ENCODE results near the gene ZNF831. TPM values are rescaled to one million over a fixed set of nuclear protein-coding genes. Genes with fewer than 3 reads are reported as not detected.

Gene ZNF831
- total and polyA plus RNA-seq, 10 of the 15 experiments (the other 5 are each of a cell fraction or from before 2014, with no cell fraction given): 0.01 to 0.97 (median 0.23) TPM

DNA sequence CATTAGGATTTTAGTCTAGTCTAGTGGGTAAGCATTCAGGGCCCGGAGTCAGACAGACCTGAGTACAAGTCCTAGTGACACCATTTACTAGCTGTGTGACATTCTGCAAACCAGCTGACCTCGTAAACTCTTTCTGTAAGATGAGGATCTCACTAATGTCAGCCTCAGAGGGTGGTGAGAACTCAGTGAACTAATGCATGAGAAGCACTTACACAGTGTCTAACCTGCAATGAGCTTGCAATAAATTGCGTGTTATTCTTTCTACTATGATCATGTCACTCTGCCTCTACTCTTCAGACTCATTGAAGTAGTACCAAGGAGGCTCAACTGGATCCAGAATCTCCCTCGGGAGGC is 41.1 kb upstream of the ZNF831 start (continued):
- no peak for TF ChIP-seq SREBF1 (IDR thresholded peaks at IDR 0.05; ENCODE audit: low read length)
- no peak for TF ChIP-seq ZNF24 (IDR thresholded peaks at IDR 0.05)
- TF ChIP-seq SMAD5 (IDR thresholded peaks at IDR 0.05; ENCODE audit: low read depth): no peak
- TF ChIP-seq HDGF (IDR thresholded peaks at IDR 0.05): no peak
- no peak for TF ChIP-seq FOXM1 (IDR thresholded peaks at IDR 0.05; ENCODE audit: low read depth, low read length)

- no peak overlapping the region for H3K9ac ChIP-seq (ENCODE audit: control insufficient read depth, insufficient read depth, low read length)
- in situ Hi-C loops (cut with MboI): no loop called here
- no peaks in the 10 kb centered on the region for H3K79me2 ChIP-seq (ENCODE audit: control insufficient read depth, insufficient read depth, low read length)
- H3K36me3 ChIP-seq (ENCODE audit: control insufficient read depth in 2 of 2, insufficient read depth in 2 of 2, low read length in 1 of 2): no peaks in the 10 kb centered on the region
- no TSS peak for BruUV-seq (replicated peaks)
- peaks cover 14% of the 10 kb centered on the region for H3K4me1 ChIP-seq (ENCODE audit: control insufficient read depth, insufficient read depth, low read length)
- intact Hi-C loops (cut with micrococcal nuclease; ENCODE audit: unreplicated experiment): no loop called here
- H3K27ac ChIP-seq (ENCODE audit: control insufficient read depth, insufficient read depth): no peak overlapping the region
- H4K20me1 ChIP-seq (ENCODE audit: control insufficient read depth, insufficient read depth): no peaks in the 10 kb centered on the region
- peaks cover 4% of the 10 kb centered on the region; the same call in 2 of the 3 replicates for H3K9me3 ChIP-seq (replicated peaks; ENCODE audit: control insufficient read depth, insufficient read depth, low read length)
- no peak for TF ChIP-seq SUZ12 (IDR thresholded peaks at IDR 0.05; ENCODE audit: unreplicated experiment)
- no peak for TF ChIP-seq ZNF217 (IDR thresholded peaks at IDR 0.05)
- no peak for TF ChIP-seq USF2 (IDR thresholded peaks at IDR 0.05; ENCODE audit: borderline replicate concordance, low read depth, low read length)
- no peak for TF ChIP-seq BCL11A (IDR thresholded peaks at IDR 0.05; ENCODE audit: low read depth, low read length)
- no peak for TF ChIP-seq MEF2A (IDR thresholded peaks at IDR 0.05; ENCODE audit: insufficient read depth, low read depth, low read length)
- TF ChIP-seq, protein P1, sequence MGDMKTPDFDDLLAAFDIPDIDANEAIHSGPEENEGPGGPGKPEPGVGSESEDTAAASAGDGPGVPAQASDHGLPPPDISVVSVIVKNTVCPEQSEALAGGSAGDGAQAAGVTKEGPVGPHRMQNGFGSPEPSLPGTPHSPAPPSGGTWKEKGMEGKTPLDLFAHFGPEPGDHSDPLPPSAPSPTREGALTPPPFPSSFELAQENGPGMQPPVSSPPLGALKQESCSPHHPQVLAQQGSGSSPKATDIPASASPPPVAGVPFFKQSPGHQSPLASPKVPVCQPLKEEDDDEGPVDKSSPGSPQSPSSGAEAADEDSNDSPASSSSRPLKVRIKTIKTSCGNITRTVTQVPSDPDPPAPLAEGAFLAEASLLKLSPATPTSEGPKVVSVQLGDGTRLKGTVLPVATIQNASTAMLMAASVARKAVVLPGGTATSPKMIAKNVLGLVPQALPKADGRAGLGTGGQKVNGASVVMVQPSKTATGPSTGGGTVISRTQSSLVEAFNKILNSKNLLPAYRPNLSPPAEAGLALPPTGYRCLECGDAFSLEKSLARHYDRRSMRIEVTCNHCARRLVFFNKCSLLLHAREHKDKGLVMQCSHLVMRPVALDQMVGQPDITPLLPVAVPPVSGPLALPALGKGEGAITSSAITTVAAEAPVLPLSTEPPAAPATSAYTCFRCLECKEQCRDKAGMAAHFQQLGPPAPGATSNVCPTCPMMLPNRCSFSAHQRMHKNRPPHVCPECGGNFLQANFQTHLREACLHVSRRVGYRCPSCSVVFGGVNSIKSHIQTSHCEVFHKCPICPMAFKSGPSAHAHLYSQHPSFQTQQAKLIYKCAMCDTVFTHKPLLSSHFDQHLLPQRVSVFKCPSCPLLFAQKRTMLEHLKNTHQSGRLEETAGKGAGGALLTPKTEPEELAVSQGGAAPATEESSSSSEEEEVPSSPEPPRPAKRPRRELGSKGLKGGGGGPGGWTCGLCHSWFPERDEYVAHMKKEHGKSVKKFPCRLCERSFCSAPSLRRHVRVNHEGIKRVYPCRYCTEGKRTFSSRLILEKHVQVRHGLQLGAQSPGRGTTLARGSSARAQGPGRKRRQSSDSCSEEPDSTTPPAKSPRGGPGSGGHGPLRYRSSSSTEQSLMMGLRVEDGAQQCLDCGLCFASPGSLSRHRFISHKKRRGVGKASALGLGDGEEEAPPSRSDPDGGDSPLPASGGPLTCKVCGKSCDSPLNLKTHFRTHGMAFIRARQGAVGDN (IDR thresholded peaks at IDR 0.05): no peak
- no peak for TF ChIP-seq LARP7 (IDR thresholded peaks at IDR 0.05)
- TF ChIP-seq E2F4 (IDR thresholded peaks at IDR 0.05; ENCODE audit: low read depth, low read length): no peak
- TF ChIP-seq MYB (IDR thresholded peaks at IDR 0.05; ENCODE audit: borderline replicate concordance, low read depth, low read length): no peak
- TF ChIP-seq GABPA (IDR thresholded peaks at IDR 0.05; ENCODE audit: low read depth): no peak
- ATAC-seq (no peak), DNase-seq (ENCODE audit: low read depth, low spot score) (no peak), FAIRE-seq (no peak)
- H3K27me3 ChIP-seq (replicated peaks in 1 of 2; ENCODE audit: control insufficient read depth in 2 of 2, insufficient read depth in 2 of 2, low read length in 1 of 2): peaks cover 2 to 20% of the 10 kb centered on the region in 2 experiments
- no peak overlapping the region for H3K4me3 ChIP-seq
- ChIA-PET SMC1A (ENCODE audit: uncharacterized antibody, unreplicated experiment) (no interaction called here), RAD21 (ENCODE audit: unreplicated experiment) (no interaction called here), POLR2A (no interaction called here), CTCF (interaction anchor here (1.0 kb wide), 2 partner anchors 35 to 84 kb away, joined by 3 to 5 read pairs; no protein-coding TSS in a partner anchor)
- no peak overlapping the region for H2AFZ ChIP-seq (ENCODE audit: control insufficient read depth, low read depth, low read length)
- no peak overlapping the region for H3K4me2 ChIP-seq (ENCODE audit: control insufficient read depth, insufficient read depth)
- 3% methylated on average over 15 of the region's 15 CpGs for WGBS (ENCODE audit: insufficient coverage, insufficient replicate concordance, low lambda C conversion rate, missing lambda C conversion rate)
Measured at GRCh38 chr20:59123011-59123677, 40.5 kb upstream of the ZNF831 start.

Measured in GM12878 (cell line).